H9 (cell line): ENCODE results near the gene ABLIM1. TPM values are rescaled to one million over a fixed set of nuclear protein-coding genes. Genes with fewer than 3 reads are reported as not detected.

ENCODE experiments used
- DNase-seq: peaks from one replicate; pipeline ENCODE4 v3.0.0-alpha.2; 2017
- H2AFZ ChIP-seq: one replicate; pipeline ENCODE4 v1.6.1; 2013; ENCODE audit warnings: mild to moderate bottlenecking, low read length, control low read depth, moderate library complexity
- H2AK5ac ChIP-seq: 2 replicates; pipeline ENCODE4 v1.6.1; 2013; ENCODE audit warnings: low read length, control low read depth, mixed read lengths; ENCODE audit not compliant: insufficient read length
- H2BK120ac ChIP-seq: one replicate; pipeline ENCODE4 v1.6.1; 2013; ENCODE audit warnings: low read depth, mild to moderate bottlenecking, low read length, control low read depth, inconsistent platforms; ENCODE audit not compliant: poor library complexity, severe bottlenecking
- H2BK12ac ChIP-seq: 2 replicates; pipeline ENCODE4 v1.6.1; 2013; ENCODE audit warnings: low read length, control low read depth, mixed read lengths, low read depth; ENCODE audit not compliant: insufficient read length
- H2BK15ac ChIP-seq: 2 replicates; pipeline ENCODE4 v1.6.1; 2013; ENCODE audit warnings: low read depth, low read length, control low read depth
- H2BK20ac ChIP-seq: one replicate; pipeline ENCODE4 v1.6.1; 2013; ENCODE audit warnings: low read depth, mild to moderate bottlenecking, low read length, control low read depth, inconsistent platforms; ENCODE audit not compliant: poor library complexity, severe bottlenecking
- H2BK5ac ChIP-seq: 2 replicates; pipeline ENCODE4 v1.6.1; 2013; ENCODE audit warnings: low read length, control low read depth, mixed read lengths; ENCODE audit not compliant: insufficient read length
- H3K14ac ChIP-seq: 2 replicates; pipeline ENCODE4 v1.6.1; 2013; ENCODE audit warnings: low read length, control low read depth; ENCODE audit not compliant: insufficient read depth
- H3K18ac ChIP-seq: 2 replicates; pipeline ENCODE4 v1.6.1; 2013; ENCODE audit warnings: low read depth, mild to moderate bottlenecking, mixed read lengths, low read length, control low read depth; ENCODE audit not compliant: insufficient read length
- H3K23ac ChIP-seq: 2 replicates; pipeline ENCODE4 v1.6.1; 2013; ENCODE audit warnings: low read length, control low read depth, mixed read lengths, low read depth; ENCODE audit not compliant: insufficient read length
- H3K23me2 ChIP-seq: 2 replicates; pipeline ENCODE4 v1.6.1; 2013; ENCODE audit warnings: low read depth, mild to moderate bottlenecking, mixed read lengths, low read length, control low read depth; ENCODE audit not compliant: insufficient read length, poor library complexity, severe bottlenecking
- H3K27ac ChIP-seq: 2 replicates; pipeline ENCODE4 v1.5.1; 2013; ENCODE audit warnings: low read length, control low read depth, mixed read lengths, low read depth; ENCODE audit not compliant: insufficient read length
- H3K27me3 ChIP-seq: 2 replicates; pipeline ENCODE4 v1.6.1; 2013; ENCODE audit warnings: low read length, control low read depth, inconsistent platforms; ENCODE audit not compliant: insufficient read depth
- H3K4ac ChIP-seq: 2 replicates; pipeline ENCODE4 v1.6.1; 2013; ENCODE audit warnings: low read depth, mild to moderate bottlenecking, control low read depth, inconsistent platforms, low read length, moderate library complexity
- H3K4me1 ChIP-seq: 2 replicates; pipeline ENCODE4 v1.6.1; 2013; ENCODE audit warnings: low read length, control low read depth, inconsistent platforms; ENCODE audit not compliant: insufficient read depth
- H3K4me2 ChIP-seq: 2 replicates; pipeline ENCODE4 v1.6.1; 2013; ENCODE audit warnings: low read length, control low read depth, mixed read lengths; ENCODE audit not compliant: insufficient read length, insufficient read depth
- H3K56ac ChIP-seq: 2 replicates; pipeline ENCODE4 v1.6.1; 2013; ENCODE audit warnings: low read depth, mild to moderate bottlenecking, mixed read lengths, low read length, control low read depth; ENCODE audit not compliant: insufficient read length
- H3K79me1 ChIP-seq: 2 replicates; pipeline ENCODE4 v1.6.1; 2013; ENCODE audit warnings: low read depth, mild to moderate bottlenecking, moderate library complexity, low read length, control low read depth, inconsistent platforms; ENCODE audit not compliant: insufficient read depth, poor library complexity, severe bottlenecking
- H3K79me2 ChIP-seq: 2 replicates; pipeline ENCODE4 v1.6.1; 2013; ENCODE audit warnings: low read length, control low read depth, inconsistent platforms; ENCODE audit not compliant: insufficient read depth
- H3K9ac ChIP-seq: 2 replicates; pipeline ENCODE4 v1.6.1; 2013; ENCODE audit warnings: low read length, control low read depth, mixed read lengths; ENCODE audit not compliant: insufficient read length; ENCODE audit errors: extremely low read depth
- H3K9me3 ChIP-seq: one replicate; pipeline ENCODE4 v1.6.1; 2013; ENCODE audit warnings: low read depth, low read length, inconsistent platforms; ENCODE audit not compliant: control insufficient read depth
- H3T11ph ChIP-seq: one replicate; pipeline ENCODE4 v1.6.1; 2013; ENCODE audit warnings: mild to moderate bottlenecking, low read length, control low read depth, inconsistent platforms
- H4K20me1 ChIP-seq: one replicate; pipeline ENCODE4 v1.6.1; 2013; ENCODE audit not compliant: control insufficient read depth, insufficient read length, insufficient read depth
- H4K5ac ChIP-seq: 2 replicates; pipeline ENCODE4 v1.6.1; 2013; ENCODE audit warnings: low read depth, mild to moderate bottlenecking, mixed read lengths, low read length, control low read depth; ENCODE audit not compliant: insufficient read length
- H4K8ac ChIP-seq: replicated peaks from 2 replicates; pipeline ENCODE4 v1.6.1; 2013; ENCODE audit warnings: low read length, control low read depth, mixed read lengths, low read depth; ENCODE audit not compliant: insufficient read length
- H4K91ac ChIP-seq: 2 replicates; pipeline ENCODE4 v1.6.1; 2013; ENCODE audit warnings: low read depth, mild to moderate bottlenecking, moderate library complexity, mixed read lengths, low read length, control low read depth; ENCODE audit not compliant: insufficient read length
- H3K27ac Mint-ChIP-seq, 3 experiments: 2 replicates in 2 of 3; 3 replicates in 1 of 3; pipeline ENCODE4 v1.8.0; 2020 to 2021; ENCODE audit warnings: mixed read lengths in 3 of 3, mild to moderate bottlenecking in 1 of 3, moderate library complexity in 1 of 3
- H3K27me3 Mint-ChIP-seq: 2 replicates; pipeline ENCODE4 v1.8.0; 2021; ENCODE audit warnings: low read depth, mild to moderate bottlenecking, moderate library complexity, mixed read lengths
- H3K36me3 Mint-ChIP-seq, 3 experiments: 2 replicates in 2 of 3; 3 replicates in 1 of 3; pipeline ENCODE4 v1.8.0; 2020 to 2021; ENCODE audit warnings: low read depth in 3 of 3, mixed read lengths in 3 of 3; ENCODE audit not compliant: insufficient read depth in 1 of 3
- H3K4me1 Mint-ChIP-seq, 2 experiments: 2 replicates each; pipeline ENCODE4 v1.8.0; 2020; ENCODE audit warnings: mixed read lengths in 2 of 2
- H3K4me3 Mint-ChIP-seq, 2 experiments: 2 replicates in 1 of 2; 3 replicates in 1 of 2; pipeline ENCODE4 v1.8.0; 2020 to 2021; ENCODE audit warnings: mild to moderate bottlenecking in 2 of 2, mixed read lengths in 2 of 2, moderate library complexity in 1 of 2
- H3K9me3 Mint-ChIP-seq, 2 experiments: 2 replicates in 1 of 2; 3 replicates in 1 of 2; pipeline ENCODE4 v1.8.0; 2020; ENCODE audit warnings: mild to moderate bottlenecking in 2 of 2, mixed read lengths in 2 of 2, moderate library complexity in 1 of 2
- WGBS: extraction: QIAGEN DNeasy Blood & Tissue Kit; methylation state at CpG from one replicate; pipeline ENCODE4 v1.1.7; 2013; ENCODE audit warnings: missing lambda C conversion rate, low lambda C conversion rate, mixed read lengths; ENCODE audit not compliant: insufficient read length; ENCODE audit errors: extremely low coverage; 5-methylcytosine and 5-hydroxymethylcytosine counted together
- total RNA-seq: library from RNA; stranded (reverse); gene quantifications from 2 replicates; pipeline ENCODE4 v1.2.1, GENCODE V29; 2021
- TF ChIP-seq, protein P1 (sequence below): fragments of 200-600 bp; sonication (generic); conservative IDR thresholded peaks from 3 replicates; pipeline ENCODE4 v1.8.0; 2021; ENCODE audit warnings: antibody characterized with exemption, mild to moderate bottlenecking

ABLIM1 gene
- total RNA-seq, 1 experiment from 2014 or later: 32.1 TPM

DNA sequence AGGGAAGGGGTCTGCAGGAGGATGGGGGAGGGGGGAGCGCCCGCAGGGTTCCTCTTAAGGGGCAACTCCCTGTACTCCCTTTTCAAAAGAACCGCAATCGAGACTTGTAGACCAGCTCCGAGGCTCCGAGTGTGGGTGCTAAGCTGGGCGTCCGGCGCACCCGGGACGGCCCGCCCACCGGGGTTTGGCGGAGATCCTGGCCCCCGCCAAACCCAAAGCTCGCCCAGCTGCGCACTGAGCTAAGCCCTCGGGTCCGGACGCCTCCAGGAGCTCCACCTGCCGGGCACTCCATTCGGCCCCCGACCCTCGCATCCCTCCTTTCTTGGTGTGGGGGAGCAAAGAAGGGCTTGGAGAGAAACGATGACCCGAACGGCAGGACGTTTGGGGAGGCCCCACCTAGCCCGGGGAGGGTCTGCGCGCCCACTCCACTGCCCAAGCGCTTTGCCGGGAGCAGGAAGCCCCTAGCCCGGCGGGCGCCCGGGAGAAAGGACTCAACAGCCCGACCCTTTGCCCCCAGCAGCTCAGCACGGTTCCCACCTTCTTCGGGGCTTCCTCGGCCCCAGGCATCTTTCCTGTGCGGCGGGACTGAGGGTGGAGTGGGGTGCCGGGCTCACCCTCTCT, 254.4 kb downstream of the ABLIM1 start:
- no peak overlapping the region for H3K23ac ChIP-seq
- H3K4me2 ChIP-seq: peak overlapping the region; percentile 78
- Mint-ChIP-seq H3K4me1 (peaks cover 20 to 28% of the 10 kb centered on the region in 2 experiments), H3K27me3 (peaks cover 91% of the 10 kb centered on the region), H3K4me3 (peak overlapping the region; percentile 72 to 89), H3K9me3 (peaks cover 2 to 5% of the 10 kb centered on the region in 2 experiments; a peak in 2 of 5 replicates), H3K36me3 (no peaks in the 10 kb centered on the region), H3K27ac (no peak overlapping the region)
- DNase-seq: peak; percentile 70
- H3K56ac ChIP-seq: no peak overlapping the region
- H3K23me2 ChIP-seq: peaks cover 24% of the 10 kb centered on the region
- no peak overlapping the region for H3K18ac ChIP-seq
- no peaks in the 10 kb centered on the region for H3K4me1 ChIP-seq
- no peak overlapping the region for H2BK5ac ChIP-seq
- no peak overlapping the region for H3T11ph ChIP-seq
- no peaks in the 10 kb centered on the region for H3K9me3 ChIP-seq
- TF ChIP-seq, protein P1, sequence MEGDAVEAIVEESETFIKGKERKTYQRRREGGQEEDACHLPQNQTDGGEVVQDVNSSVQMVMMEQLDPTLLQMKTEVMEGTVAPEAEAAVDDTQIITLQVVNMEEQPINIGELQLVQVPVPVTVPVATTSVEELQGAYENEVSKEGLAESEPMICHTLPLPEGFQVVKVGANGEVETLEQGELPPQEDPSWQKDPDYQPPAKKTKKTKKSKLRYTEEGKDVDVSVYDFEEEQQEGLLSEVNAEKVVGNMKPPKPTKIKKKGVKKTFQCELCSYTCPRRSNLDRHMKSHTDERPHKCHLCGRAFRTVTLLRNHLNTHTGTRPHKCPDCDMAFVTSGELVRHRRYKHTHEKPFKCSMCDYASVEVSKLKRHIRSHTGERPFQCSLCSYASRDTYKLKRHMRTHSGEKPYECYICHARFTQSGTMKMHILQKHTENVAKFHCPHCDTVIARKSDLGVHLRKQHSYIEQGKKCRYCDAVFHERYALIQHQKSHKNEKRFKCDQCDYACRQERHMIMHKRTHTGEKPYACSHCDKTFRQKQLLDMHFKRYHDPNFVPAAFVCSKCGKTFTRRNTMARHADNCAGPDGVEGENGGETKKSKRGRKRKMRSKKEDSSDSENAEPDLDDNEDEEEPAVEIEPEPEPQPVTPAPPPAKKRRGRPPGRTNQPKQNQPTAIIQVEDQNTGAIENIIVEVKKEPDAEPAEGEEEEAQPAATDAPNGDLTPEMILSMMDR: peak; percentile 59
- no peak overlapping the region for H2BK120ac ChIP-seq
- H2AK5ac ChIP-seq: no peak overlapping the region
- no peak overlapping the region; the same call in 1 of the 2 replicates for H3K14ac ChIP-seq
- no peak overlapping the region for H4K8ac ChIP-seq
- no peaks in the 10 kb centered on the region for H4K20me1 ChIP-seq
- H3K4ac ChIP-seq: no peak overlapping the region
- H3K9ac ChIP-seq: no peak overlapping the region
- no peak overlapping the region for H2BK20ac ChIP-seq
- H3K27ac ChIP-seq: no peak overlapping the region
- no CpG with 5 or more reads among the region's 44 CpGs for WGBS
- H2AFZ ChIP-seq: no peak overlapping the region
- H2BK12ac ChIP-seq: no peak overlapping the region
- no peak overlapping the region for H4K5ac ChIP-seq
- H3K79me2 ChIP-seq: no peaks in the 10 kb centered on the region
- no peak overlapping the region for H4K91ac ChIP-seq
- no peaks in the 10 kb centered on the region for H3K79me1 ChIP-seq
- H2BK15ac ChIP-seq: no peak overlapping the region
- H3K27me3 ChIP-seq: no peaks in the 10 kb centered on the region; the same call in 1 of the 2 replicates
